ENCODE data around the gene PDE6D.
"Not testable (repeated sequence)": the region's sequence is repeated elsewhere in the genome, so short reads cannot be mapped to it uniquely, and the experiment has no call there.

The PDE6D gene

GRCh38 chr2:231718799-231719198 is 62.3 kb downstream of the PDE6D start:
- DNase-seq = no peak

- no peak for DNase-seq
Measured at GRCh38 chr2:231717281-231718171, 63.6 kb downstream of the PDE6D start.

- no peak for DNase-seq
Measured at GRCh38 chr2:231716666-231717280, 64.3 kb downstream of the PDE6D start.

GRCh38 chr2:231715988-231716616 is 65.0 kb downstream of the PDE6D start:
- no peak for DNase-seq

- DNase-seq = no peak
Measured at GRCh38 chr2:231715499-231715837, 65.6 kb downstream of the PDE6D start.

- DNase-seq = peak; percentile 68
Measured at GRCh38 chr2:231714639-231715498, 66.2 kb downstream of the PDE6D start.

GRCh38 chr2:231713730-231714638 is 67.1 kb downstream of the PDE6D start:
- DNase-seq = peak; percentile 90

- DNase-seq = not testable (repeated sequence)
Measured at GRCh38 chr2:231713406-231713729, 67.7 kb downstream of the PDE6D start.

- DNase-seq = not testable (repeated sequence)
Measured at GRCh38 chr2:231712451-231713021, 68.5 kb downstream of the PDE6D start.

GRCh38 chr2:231711677-231712450 is 69.2 kb downstream of the PDE6D start:
- DNase-seq = no peak

- DNase-seq = no peak
Measured at GRCh38 chr2:231710799-231711676, 70.0 kb downstream of the PDE6D start.

- peak; percentile 56 for DNase-seq
Measured at GRCh38 chr2:231709981-231710798, 70.9 kb downstream of the PDE6D start.

GRCh38 chr2:231709636-231709980 is 71.5 kb downstream of the PDE6D start:
- no peak for DNase-seq

GRCh38 chr2:231708773-231709635 is 72.1 kb downstream of the PDE6D start:
- DNase-seq = no peak

GRCh38 chr2:231707927-231708772 is 72.9 kb downstream of the PDE6D start, which contains the start of gene PTMA:
PTMA (plus strand) TSS chr2:231708525; CDS start chr2:231708707, 182 bp downstream.
- DNase-seq = peak; percentile 98

GRCh38 chr2:231707625-231707926 is 73.5 kb downstream of the PDE6D start:
- peak; percentile 60 for DNase-seq

Data from NCI-H2029 (cell line).